Measurements from ENCODE around the gene VIPR2. TPM values are rescaled to one million over a fixed set of nuclear protein-coding genes. Genes with fewer than 3 reads are reported as not detected.
"Not testable (repeated sequence)": the region's sequence is repeated elsewhere in the genome, so short reads cannot be mapped to it uniquely, and the experiment has no call there.

The VIPR2 gene
- total RNA-seq, 1 experiment from 2014 or later = not detected

DNA sequence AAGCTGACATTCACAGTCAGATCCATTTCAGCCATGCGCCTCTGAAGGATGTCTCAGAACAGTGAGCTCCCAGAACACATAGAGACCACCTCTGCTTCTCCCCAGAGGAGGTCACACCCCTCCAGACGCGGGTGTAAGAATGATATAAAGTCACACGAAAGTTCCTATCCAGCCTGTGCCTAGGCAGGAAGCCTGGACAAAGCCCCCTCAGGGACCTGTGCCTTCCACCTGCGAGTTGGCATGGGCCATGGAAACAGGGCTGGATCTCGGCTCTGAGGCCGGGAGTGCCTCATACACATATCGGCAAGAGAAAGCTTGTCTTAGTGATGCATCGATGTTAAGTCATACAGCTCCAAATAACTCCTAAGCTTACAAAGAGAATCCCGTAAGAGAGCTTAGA is 5.0 kb downstream of the VIPR2 start:
- no peak for DNase-seq (ENCODE audit: low read depth)

DNA sequence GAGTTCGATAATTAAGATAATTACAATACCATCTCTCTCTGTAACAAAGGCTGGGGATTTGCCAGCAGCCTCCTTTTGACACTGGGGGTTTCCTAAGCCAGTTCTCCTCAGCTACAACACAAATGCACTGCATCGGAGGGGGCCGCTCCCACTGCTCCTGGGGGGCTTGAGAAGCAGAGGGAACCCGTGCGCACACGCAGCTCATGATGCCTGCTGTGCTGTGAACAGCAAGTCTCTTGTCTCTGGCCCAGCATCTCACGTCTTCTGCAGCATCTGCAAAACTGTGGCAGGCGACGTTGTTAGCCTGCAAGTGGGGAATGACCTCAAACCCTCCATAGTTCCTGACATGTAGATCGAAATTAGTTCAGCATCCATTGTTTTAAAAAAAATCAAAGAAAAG is 5.5 kb downstream of the VIPR2 start:
- no peak for DNase-seq (ENCODE audit: low read depth)

DNA sequence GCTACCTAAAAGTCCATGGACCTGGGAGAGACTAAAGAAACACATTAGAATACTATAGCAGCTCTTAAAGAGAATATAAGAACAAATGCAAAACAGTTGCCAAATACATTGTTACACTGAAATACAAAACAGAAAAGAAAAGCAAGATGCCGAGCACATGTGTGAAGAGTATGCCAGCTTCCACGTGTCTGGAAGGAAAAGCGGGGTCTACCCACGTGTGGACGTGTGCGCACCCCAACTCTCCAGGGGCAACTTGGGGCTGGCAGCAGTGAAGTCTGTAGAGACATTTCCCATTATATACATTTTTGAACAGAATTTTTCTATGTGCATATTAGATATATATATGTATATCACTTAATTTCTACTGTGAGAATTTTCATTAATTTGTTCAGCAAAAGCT is 6.2 kb downstream of the VIPR2 start:
- no peak for DNase-seq (ENCODE audit: low read depth)

DNA sequence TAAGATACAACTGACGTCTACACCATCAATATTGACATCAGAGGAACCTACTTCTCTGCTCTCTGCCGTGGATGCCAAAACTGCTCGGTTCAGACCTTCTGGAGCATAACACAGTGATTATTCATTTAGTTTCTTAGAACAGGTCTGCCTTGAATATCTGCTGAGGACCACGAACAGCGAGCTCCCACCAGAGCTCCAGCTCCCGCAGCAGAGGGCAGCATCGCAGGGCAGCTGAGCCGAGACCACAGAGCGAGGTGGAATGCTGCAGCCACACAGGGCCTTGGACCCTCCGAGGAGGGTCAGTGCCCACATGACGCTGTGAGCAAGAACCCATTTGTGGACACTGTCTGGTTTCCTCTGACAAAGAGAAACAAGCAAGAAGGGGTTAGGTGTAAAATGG is 6.8 kb downstream of the VIPR2 start:
- DNase-seq (ENCODE audit: low read depth) = no peak

DNA sequence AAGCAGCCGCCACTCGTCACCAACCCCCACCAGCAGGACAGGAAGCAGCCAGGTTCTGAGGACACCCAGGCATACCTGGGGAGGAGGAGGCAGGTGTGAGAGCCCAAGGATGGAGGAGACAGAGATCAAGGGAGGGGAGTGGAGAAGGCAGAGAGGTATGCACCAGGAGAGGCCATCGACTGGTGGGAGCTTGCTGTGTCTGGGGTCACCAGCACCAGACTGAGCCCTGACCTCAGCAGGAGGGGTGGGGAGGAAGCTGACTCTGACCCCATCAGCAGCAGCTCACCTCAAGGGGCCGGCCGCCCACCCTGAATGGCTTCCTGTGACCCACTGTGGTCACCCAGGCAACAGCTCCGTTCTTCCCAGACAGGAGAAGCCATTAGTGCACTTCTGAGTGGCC is 7.8 kb downstream of the VIPR2 start:
- no peak for DNase-seq (ENCODE audit: low read depth)

DNA sequence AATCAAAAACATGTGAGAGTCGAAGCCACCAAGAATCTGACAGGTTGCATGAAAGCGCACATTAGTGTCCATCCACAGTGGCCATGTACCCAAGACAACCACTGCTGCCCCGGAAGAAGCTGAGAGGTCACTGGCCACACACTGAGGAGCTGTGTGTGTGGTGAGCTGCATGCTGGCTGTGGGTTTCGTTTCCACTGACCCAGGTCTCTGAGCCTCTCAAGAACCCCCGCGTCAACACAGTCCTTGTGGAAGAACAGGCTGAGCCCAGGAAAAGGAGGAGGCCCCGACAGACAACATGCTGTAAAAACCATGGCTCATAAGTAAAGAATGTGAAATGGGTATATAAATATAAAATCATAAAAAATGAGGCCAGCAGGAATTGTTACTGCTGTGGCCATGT is 8.2 kb downstream of the VIPR2 start:
- no peak for DNase-seq (ENCODE audit: low read depth)

DNA sequence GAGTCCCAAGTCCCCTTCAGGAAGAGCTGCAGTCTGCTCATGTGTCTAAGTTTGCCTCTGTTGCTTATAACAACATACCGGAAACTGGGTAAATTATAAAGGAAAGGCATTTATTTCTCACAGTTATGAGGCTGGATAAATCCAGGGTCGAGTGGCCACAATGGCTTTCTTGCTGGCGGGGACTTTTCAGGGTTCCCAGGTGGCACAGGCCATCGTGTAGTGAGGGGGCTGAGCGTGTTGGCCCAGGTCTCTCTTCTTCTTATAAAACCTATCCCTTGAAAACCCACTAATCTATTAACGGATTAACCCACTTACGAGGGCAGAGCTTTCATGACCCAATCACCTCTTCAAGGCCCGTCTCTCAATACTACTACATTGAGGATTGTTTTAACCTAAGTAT is 8.7 kb downstream of the VIPR2 start:
- no peak for DNase-seq (ENCODE audit: low read depth)

DNA sequence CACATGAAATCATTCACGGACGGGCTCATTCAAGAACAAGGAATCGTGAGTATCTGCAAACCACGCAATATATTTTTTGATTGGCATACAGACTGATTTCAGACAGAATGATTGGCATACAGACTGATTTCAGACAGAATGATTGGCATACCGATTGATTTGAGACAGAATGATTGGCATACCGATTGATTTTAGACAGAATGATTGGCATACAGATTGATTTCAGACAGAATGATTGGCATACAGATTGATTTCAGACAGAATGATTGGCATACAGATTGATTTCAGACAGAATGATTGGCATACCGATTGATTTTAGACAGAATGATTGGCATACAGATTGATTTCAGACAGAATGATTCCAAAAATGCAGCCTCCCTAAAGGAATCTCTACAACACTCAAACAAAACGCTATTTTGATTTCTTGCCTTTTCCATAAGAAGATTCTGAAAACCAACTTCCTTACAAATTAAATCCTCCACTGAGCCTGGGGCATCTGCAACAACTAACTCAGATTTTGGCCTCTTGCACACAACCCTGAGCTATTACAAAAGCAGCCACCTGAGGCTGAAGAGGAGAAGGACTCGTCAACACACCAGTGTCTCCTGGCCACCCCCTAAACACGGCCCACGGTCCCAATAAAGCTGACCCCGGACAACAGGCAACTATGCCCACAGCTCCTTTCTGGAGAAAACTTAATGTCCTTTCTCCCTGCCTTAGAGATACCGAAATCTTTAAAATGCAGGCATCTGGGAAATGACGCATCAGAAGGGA is 11.8 kb downstream of the VIPR2 start:
- DNase-seq (ENCODE audit: low read depth) = not testable (repeated sequence)

DNA sequence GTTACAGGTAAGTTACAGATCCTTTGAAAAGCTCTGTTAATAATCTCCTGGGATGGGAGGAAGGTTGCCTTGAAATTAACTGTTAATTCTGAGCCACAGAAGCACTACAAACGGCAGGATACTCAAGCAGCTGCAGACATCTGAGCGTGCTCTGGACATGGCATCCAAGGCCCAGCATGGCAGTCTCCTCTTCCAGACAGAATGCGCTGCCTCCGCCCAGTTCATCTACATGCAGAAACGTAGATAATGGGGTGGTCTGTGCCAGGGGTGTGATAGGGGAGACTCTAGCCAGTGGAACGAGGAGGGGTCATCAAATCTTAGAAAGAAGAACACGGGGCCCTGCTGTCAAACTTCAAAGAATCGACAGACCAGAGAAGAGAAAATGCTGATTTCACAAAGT is 13.8 kb downstream of the VIPR2 start:
- DNase-seq (ENCODE audit: low read depth) = no peak

DNA sequence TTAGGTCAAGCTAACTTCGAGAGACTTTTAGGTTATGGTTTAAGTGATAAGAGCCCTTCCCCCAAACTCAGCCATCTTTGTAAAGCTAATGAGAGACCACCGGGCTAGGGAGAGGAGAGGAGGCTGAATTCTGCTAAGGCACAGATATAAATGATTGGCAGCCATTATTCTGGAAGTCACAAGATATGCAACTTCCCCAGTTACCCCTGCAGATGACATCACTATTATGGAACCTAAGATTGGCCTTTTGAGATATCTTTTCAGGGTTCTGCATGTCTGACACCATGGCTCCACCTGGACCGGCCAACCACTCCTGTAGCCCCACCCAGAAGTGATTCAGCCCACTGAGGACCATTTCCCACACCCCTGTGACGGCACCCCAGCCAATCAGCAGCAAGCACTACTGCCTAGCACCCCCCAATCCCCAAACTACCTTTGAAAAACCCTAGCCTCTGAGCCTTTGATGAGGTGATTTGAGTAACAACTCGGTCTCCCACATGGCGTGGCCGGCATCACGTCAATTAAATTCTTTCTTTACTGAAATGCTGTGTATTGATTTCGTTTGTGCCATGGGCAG is 14.4 kb downstream of the VIPR2 start:
- no peak for DNase-seq (ENCODE audit: low read depth)

DNA sequence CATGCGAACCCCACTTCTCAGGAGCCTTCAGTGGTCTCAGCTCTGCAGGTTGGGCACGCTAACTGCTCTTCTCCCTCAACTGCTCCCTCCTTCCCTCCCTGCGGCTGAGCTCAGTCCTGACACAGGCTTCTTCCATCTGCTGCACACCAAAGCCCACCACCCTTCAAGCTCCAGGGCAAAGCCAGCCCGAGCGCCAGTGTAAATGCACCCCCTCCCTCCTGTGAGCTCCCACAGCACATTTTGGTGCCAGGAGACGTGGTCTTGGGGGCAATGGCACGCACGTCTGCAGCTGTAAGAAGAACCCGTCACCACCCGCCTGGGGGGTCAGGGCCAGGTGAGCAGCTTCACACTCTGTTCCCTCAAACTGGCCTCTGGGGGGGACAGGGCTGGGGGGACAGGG is 15.9 kb downstream of the VIPR2 start:
- no peak for DNase-seq (ENCODE audit: low read depth)

DNA sequence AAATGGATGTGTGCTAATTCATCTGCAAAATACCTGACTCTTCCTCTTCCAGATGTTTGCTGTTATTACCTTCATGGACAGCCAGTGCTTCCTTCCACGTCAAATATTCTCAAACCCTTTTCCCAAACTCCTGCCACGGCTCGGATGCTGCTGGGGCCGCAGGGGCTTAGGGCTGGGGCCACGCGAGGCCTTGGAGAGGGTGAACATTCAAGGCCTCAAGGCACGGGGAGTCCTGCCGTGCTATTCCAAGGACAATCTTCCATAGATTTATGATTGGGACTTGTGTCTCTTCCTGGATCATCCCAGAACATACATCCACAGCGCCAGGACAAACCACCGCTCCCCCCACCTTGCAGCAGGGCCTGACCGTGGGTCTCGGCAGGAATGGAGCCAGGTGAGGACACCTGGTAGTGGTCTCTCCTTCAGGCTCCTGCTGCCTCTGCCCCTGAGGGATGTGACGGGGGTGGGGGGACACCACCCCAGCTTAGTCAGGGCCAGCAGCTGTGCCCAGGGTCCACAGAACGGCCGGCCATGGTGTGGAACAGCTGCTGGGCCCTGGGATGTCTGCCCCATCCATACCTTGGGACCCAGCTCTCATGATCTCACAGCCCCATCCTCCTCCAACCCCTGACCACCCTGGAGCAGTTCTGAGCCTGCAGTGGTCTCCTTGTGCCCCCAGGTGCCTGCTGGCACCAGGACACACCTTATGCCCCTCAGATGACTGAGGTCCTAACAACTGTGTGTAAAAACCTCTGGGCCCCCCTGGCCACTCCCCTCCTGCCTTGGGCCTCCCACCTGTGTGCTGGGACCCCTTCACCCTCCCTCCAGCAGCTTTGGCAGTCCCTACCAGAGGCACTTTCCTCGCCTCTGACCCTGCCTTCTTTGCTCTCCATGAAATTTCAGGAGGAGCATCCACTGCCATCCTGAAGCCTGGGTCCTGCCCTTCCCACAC is 16.7 kb downstream of the VIPR2 start:
- DNase-seq (ENCODE audit: low read depth) = no peak

DNA sequence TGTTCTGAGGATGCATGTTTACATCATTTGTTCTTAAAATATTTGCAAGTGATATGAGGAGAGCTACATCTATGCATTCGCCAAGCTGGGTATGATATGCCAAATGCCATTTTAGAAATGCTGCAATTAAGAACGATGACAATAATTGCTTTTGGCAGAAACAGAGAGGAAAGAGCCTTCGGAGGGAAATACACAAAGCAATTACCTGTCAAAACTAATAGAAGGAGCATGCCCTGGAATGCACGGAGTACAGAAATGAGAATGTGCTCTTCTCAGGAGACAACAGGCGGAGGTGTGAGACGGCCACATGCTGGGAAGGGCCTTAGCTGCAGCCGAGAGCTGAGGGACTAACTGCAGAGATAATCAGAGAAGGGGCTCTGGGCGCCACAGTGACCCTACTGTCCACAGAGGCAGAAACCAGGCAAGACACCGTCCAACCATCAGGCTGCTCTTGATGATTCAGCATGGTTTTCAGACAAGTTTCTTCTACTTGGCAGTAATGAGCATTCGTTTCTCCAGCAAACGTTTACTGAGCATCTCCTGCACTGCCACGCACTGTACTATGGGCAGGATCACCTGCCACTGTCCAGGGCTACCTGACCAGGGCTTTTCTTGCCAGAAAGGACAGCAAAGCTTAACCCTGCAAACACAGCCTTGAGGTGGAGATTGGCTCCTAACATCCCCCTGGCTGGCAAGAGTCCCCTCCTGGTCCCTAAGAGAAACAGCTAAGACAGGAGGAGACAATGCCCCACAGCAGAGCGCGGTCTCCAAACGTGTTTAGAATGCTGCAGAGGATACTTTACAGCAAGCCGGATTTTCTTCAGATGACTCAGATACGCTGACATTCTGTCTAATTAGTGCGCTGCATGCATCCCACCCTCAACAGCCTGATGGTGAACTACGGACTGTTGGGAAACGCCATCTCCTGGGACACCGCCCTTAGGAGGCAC is 18.1 kb downstream of the VIPR2 start:
- no peak for DNase-seq (ENCODE audit: low read depth)

DNA sequence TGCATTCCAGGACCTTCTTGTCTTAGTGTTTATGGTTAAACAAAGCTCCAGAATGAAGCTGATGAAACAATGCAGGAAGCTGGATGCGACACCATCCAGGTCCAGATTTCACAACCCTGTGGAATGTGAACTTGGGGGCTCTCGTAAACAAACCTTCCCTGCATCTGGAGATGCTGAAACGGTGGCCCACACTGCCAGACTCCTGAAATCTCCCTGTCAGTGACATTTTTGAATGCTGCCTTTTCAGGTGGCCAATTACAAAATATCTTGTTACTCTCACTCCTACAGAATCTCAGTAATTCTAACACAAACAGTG is 18.8 kb downstream of the VIPR2 start:
- DNase-seq (ENCODE audit: low read depth) = no peak

DNA sequence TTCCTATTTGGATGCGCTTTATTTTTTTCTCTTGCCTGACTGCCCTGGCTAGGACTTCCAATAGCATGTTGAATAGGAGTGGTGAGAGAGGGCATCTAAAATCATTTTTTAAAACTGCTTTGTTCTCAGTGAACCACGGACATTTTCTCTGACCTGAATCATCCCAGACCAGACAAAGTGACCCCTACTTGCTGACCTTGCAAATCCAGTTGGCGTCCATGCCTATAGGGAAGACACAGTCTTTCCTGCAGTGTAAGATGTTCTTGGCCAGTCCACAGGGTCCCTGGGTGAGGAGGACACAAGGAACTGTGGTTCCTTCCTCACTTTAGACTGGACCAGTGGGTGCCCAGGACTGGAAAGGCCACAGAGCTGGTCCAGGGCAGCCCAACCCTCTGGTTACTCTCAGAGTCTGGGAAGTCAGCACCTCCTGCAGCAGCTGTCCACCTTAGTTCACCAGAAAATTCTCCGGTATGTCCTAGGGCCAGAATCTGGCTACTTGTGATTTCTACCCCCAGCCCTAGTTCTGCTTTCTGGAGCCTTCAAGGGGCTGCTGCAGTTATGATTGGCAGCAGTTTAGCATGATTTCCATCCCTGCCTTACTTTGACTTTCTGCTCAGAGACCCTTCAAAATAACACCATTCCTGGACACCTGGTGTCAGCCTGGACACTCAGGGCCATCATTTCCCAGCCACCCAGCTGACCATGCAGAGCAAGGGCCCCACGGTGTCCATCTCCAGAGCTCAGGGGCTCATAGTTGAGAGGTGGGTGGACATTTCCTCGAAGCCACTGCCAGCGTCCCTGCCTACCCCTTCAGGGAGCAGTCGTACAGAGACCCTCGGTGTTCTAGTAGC is 19.3 kb downstream of the VIPR2 start:
- no peak for DNase-seq (ENCODE audit: low read depth)

DNA sequence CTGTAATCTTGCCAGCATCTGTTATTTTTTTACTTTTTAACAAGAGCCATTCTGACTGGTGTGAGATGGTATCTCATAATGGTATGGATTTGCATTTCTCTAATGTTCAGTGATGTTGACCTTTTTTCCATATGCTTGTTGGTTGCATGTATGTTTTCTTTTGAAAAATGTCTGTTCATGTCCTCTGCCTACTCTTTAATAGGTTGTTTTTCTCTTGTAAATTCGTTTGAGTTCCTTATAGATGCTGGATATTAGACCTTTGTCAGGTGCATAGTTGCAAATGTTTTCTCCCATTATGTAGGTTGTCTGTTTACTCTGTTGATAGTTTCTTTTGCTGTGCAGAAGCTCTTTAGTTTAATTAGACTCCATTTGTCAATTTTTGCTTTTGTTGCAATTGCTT is 20.9 kb downstream of the VIPR2 start:
- DNase-seq (ENCODE audit: low read depth) = not testable (repeated sequence)

DNA sequence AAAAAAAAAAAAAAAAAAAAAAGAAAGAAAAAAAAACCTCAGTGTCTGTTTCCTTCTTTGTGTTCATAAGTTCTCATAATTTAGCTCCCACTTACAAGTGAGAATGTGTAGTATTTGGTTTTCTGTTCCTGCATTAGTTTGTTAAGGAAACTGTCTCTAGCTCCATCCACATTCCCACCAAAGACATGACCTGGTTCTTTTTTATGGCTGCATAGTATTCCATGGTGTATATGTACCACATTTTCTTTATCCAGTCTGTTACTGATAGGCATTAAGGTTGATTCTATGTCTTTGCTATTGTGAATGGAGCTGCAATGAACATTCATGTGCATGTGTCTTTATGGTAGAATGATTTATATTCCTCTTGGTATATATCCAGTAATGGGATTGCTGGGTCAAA is 21.4 kb downstream of the VIPR2 start:
- not testable (repeated sequence) for DNase-seq (ENCODE audit: low read depth)

DNA sequence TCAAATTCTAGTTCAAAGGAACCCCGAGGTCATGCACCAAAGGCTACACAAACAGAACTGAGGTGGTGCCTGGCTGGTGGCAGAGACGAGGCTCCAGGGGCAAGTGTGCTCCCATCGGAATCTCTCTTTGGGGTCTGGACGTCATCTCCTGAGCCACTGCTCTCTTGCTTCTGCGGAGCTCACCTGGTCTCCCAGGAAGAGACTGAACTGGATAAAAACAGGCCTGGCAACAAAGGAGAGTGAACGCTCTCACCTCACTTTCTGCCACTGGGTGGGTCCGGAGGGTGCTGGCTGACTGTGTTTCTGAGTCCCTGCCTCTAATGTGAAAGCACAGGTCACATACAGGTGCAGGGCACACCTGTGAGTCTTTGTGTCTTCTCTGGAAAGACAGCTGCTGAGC is 22.4 kb downstream of the VIPR2 start:
- DNase-seq (ENCODE audit: low read depth) = no peak

DNA sequence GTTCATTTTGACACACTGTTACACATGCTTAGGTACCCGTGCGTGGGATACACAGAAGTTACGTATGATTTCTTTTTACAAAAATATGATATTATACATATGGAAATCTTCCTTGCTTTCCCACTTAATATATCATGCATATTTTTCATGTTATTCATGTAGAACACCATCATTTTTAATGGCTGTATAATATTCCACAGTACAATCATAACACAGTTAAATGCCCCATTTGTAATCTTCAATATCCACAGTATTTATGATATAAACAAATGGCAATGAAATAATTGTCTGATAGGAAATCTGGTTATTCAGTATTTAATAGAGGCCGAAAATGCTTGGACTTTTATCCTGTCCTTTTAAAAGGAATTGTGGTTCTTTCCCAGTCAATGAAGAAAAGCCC is 23.2 kb downstream of the VIPR2 start:
- no peak for DNase-seq (ENCODE audit: low read depth)

DNA sequence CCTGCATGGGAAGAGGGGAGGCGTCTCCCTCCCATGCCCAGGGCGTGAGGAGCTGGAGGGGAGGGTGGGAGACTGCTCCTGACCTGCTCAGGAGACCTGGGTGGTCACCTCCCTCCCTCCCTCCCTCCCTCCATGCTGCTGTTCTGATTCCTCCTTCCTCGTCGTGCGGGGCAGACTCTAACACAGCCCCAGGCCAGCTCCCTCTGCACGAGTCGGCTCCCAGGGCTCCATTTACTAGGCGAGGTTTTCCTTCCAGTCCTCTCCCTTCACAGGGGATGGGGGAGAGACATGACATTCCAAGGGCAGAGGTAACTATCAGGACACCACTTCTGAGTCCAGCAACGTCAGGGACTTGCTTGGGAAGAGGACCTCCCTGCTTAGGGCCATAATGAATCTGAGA is 23.6 kb downstream of the VIPR2 start:
- no peak for DNase-seq (ENCODE audit: low read depth)

DNA sequence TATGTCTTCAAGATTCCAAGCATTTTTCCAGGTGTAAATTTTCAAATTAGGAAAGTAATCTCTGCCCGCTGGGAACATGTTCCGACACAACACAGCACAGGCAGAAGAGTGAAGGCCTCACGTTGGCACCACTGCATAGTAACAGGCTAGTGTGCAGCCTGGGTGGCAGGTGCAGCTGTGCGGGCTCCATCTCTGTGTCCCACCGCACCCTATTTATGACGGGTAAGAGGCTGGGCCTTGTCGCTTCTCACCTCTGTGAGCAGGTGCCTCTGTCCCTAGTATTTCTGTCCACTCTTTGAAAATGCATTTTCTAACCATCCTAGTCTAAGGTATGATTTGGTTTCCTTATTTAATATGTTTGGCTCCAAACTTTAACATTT is 24.1 kb downstream of the VIPR2 start:
- DNase-seq (ENCODE audit: low read depth) = no peak
